ENCODE results near the gene TEKTIP1.

Gene TEKTIP1

GRCh38 chr19:3538965-3539755 is at the start of gene TEKTIP1:
Gene TEKTIP1 (plus strand): TSS chr19:3539174. CDS start chr19:3539178, 4 bp downstream.
- no peak for DNase-seq

DNA sequence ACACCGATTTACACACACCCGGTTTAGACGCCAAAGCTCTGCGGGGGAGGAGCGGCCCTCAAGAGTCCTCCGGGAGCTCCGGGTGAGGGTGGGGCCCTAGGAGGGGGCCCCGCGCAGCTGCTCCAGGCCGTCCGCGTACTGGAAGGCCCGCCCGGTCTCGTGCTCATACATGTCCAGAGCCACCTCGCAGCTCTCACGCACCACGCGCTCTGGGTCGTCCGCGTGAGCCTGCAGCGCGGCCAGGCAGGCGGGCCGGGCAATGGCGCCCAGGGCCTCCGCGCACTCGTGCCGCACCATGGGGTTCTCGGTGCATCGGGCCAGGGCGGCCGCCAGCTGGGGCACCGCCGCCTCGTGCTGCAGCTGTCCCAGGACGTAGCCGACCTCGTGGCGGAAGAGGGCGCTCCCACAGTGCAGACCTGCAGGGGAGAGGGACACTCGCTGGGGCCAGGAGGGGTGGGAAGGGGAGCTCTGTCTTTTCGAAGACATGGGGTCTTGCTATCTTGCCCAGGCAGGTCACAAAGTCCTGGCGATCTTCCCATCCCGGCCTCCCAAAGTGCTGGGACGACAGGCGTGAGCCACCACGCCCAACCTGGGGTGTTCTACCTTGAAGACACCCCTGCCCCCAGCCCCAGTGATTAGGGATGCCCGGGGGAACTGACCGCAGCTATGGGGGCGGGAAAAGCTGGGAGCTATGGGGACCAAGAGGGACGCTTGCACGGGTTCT is 47.4 kb upstream of the TEKTIP1 start:
- no peak for DNase-seq

DNA sequence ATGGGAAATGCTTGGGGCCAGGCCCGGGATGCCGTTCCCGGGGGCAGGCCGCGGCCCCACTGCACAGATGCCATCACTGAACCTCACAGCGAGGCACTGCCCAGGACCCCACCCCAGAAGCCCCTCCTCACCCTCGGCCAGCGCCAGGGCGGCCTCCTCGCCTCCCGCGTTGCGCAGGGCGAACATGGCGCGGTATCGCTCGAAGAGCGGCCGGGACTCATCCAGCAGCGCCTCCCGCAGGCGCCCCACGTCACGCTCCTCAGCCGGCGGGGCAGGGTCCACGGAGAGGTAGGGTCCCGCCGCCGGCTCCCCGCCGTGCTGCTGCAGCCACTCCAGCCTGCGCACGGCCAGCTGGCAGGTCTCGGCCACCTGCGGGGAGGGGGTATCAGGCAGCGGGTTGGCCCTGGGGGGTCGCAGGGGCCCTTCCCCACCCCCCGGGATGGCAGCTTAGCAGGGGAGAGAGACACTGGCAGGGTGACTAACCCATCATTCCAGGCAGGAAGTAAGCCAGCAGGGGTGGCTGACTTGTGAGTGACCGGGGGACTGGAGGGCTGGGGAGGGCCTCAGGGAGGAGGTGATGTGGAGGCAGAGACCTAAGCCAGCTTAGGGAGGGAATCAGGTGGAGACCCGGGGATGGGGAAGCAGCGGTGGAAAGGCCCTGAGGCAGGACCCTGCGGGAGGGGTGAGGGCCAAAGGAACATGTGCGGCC is 46.7 kb upstream of the TEKTIP1 start:
- no peak for DNase-seq

- DNase-seq, result no peak
Observed at GRCh38 chr19:3492919-3493318, 46.1 kb upstream of the TEKTIP1 start.

DNA sequence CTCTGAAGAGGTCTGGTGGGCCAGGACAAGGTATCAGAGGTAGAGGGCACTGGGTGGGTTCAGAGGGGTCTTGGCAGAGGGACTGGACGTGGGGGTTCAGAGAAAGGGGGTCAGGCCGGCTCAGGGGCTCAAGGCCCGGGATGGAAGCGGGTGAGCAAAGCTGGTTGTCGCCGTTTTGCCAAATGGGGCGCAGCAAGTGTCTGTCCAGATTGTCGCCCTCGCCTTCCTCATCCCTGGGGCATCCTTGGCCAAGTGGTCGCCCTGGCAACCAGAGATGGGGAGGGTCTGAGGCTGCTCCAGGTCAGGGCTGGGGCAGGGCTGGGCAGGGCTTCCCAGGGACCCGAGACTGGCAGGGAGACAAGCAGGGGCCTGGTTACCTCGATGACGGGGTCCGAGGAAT is 45.3 kb upstream of the TEKTIP1 start:
- no peak for DNase-seq

GRCh38 chr19:3494051-3494450 is 44.9 kb upstream of the TEKTIP1 start:
- peak; percentile 67 to 75 for DNase-seq

GRCh38 chr19:3494559-3494958 is 44.4 kb upstream of the TEKTIP1 start:
- DNase-seq, result peak; percentile 66 to 75

- no peak for DNase-seq
Observed at GRCh38 chr19:3496392-3497273, 42.3 kb upstream of the TEKTIP1 start.

DNA sequence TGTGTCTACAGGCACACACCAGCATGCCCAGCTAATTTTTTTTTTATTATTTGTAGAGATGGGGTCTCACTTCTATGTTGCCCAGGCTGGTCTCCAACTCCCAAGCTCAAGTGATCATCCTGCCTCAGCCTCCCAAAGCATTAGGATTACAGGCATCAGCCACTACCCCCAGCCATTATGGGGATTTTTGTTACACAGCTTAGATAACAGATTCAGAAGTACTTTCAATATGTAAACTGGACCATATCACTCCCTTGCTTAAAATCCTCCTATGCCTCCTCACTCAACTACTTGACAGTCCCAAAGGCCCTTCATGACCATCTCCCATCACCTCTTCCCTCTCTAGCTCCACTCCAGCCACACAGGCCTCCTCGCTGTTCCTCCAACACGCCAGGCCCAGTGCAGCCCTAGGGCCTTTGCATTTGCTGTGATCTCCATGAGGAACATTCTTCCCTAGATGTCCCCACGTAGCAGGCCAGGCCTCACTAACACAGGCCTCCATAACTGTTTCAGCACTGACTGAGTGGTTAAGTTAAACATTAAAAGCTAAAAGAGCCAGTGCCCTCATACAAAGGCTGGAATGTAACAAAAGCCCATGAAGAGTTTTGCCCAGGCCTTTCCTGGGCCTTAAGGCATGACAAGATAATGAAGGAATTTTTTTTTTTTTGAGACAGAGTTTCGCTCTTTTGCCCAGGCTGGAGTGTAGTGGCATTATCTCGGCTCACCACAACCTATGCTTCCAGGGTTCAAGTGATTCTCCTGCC is 41.0 kb upstream of the TEKTIP1 start:
- no peak for DNase-seq

GRCh38 chr19:3499738-3500428 is 39.1 kb upstream of the TEKTIP1 start:
- DNase-seq, result no peak

DNA sequence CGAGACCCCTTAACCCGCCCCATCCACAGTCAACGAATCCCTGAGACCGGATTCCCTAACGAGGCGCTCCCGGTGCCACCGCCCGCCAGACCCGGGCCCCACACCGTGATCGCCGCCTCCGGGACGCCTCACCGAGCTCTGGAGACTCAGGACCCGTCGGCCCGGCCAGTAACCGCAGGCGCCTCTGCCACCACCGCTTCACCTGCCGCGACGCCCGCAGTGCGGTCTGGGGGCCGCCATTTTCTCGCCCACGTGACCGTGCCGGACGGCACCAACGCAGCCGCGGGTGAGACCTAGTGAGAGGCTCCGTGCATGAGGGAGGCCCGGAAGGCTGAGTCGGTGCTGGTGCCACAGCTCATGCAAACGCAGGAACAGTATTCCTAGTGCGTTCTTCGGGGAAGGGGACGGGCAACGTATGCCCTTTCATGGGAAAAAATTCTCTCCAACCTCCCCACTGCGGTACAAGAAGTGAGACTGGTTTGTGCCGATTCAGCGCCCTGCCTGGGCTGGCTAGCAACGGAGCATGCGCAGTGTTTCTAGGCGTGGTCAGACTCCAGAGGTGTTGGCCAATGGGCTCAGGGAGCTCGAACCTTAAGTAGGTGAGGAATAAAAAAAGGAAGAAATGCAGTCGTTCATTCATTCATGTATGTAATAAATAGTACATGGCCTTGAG is 38.4 kb upstream of the TEKTIP1 start, which contains the start of gene DOHH:
Gene DOHH (minus strand): TSS at position 246 of the 673 bp plus-strand sequence. CDS start 3,860 bp downstream, outside the sequence.
- peak; percentile 97 for DNase-seq

- no peak for DNase-seq
Observed at GRCh38 chr19:3501780-3502179, 37.2 kb upstream of the TEKTIP1 start.

DNA sequence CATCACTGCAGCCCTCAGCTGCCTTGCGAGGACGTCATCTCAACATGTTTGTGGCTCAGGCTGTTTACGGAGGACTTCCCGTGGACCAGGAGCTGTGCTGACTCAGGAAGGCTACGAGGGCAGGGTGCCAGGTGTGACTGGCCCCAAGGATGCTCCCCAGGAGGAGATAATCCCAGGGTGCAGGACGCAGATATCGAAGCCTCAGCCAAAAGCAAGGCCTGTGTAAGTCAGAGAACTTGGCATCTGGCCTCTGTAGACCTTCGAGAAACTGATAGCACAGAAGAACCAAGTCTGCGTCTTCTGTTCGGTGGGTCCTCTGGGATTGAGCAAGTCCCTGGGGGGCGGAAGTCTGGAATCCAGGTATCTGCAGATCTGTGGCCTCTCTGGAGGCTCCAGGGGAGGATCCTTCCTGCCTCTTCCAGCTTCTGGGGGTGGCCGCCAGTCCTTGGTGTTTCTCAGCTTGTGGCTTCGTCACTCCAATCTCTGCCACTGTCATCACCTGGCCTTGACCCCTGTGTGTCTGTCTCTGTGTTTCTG is 35.9 kb upstream of the TEKTIP1 start:
- DNase-seq, result no peak

DNA sequence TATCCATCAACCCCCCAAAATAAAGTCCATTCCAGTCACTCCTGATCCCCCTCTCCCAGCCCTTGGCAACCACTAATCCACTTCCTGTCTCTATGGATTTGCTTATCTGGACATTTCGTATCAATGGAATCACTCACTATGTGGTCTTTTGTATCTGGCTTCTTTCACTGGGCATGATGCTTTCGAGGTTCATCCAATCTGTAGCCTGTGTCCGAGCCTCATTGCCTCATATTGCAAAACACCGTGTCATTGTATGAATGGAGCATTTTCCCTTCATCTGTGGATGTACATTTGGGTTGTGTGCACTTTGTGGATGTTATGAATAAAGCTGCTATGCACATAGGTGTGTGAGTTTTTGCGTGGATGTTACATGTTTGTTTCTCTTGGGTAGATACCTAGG is 34.2 kb upstream of the TEKTIP1 start:
- DNase-seq, result no peak

- peak; percentile 100 for DNase-seq
Observed at GRCh38 chr19:3505598-3506383, 33.2 kb upstream of the TEKTIP1 start, which contains the start of gene FZR1. Gene FZR1 (plus strand): TSS chr19:3506311. CDS start chr19:3522990, 16,679 bp downstream.

GRCh38 chr19:3506384-3507340 is 32.3 kb upstream of the TEKTIP1 start:
- DNase-seq, result peak; percentile 45 to 50

GRCh38 chr19:3507371-3508120 is 31.4 kb upstream of the TEKTIP1 start:
- peak; percentile 47 to 53 for DNase-seq

All from activated T-cell treated with anti-CD3 and anti-CD28 coated beads, Interleukin-2, amount 50 U/mL, for 48 hours (primary cell).